Measurements from ENCODE around the gene KIFC1. TPM values are rescaled to one million over a fixed set of nuclear protein-coding genes. Genes with fewer than 3 reads are reported as not detected.

The KIFC1 gene
- total RNA-seq, 1 donor from 2014 or later: 0.49 TPM

DNA sequence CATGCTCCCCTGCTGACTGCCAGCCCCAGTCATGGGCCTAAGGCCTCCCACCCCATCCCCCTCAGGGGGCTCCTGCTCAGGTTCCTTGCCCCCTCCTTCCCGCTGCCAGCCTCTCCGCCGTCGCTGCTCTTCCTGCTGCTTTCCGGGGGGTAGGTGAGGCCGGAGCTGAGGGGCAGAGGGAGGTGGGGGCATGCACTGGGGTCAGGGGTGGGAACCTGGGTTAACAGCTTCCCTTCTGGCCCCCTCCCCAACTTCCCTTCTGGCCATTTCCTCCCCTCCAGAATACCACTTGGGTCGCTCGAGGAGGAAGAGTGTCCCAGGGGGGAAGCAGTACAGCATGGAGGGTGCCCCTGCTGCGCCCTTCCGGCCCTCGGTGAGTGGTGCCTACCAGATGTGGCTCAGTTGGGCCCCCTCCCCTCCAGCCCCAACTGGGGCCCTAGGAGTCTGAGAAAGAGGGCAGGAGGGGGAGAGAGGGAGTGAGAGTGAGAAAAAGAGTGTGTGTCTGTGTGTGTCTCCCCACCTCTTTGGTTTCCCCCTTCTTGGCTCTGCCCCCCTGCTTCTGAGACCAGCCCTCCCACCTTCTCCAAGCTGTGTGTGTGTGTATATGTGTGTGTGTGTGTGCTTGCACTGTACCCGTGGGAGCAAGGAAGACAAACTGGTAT, 40.4 kb downstream of the KIFC1 start:
- Histone ChIP-seq H3K9me3 (replicated peaks) (no peaks in the 10 kb centered on the region), H3K27me3 (ENCODE audit: low read depth) (no peaks in the 10 kb centered on the region), H3K36me3 (peaks cover 21% of the 10 kb centered on the region), H3K4me3 (no peak overlapping the region), H3K27ac (replicated peaks) (no peak overlapping the region), H3K4me1 (peaks cover 65% of the 10 kb centered on the region)
- DNase-seq: no peak
- intact Hi-C loops (cut with micrococcal nuclease): no loop called here
- TF ChIP-seq CTCF (IDR thresholded peaks at IDR 0.05; ENCODE audit: borderline replicate concordance): no peak

GRCh38 chr6:33432546-33432945, 40.9 kb downstream of the KIFC1 start:
- H3K36me3 ChIP-seq: peaks cover 26% of the 10 kb centered on the region
- peak overlapping the region; percentile 24 for H3K27ac ChIP-seq (replicated peaks)
- intact Hi-C loops (cut with micrococcal nuclease): no loop called here
- H3K27me3 ChIP-seq (ENCODE audit: low read depth): no peaks in the 10 kb centered on the region
- no peak for TF ChIP-seq CTCF (IDR thresholded peaks at IDR 0.05; ENCODE audit: borderline replicate concordance)
- H3K4me1 ChIP-seq: peaks cover 60% of the 10 kb centered on the region
- H3K4me3 ChIP-seq: no peak overlapping the region
- no peak for DNase-seq
- no peaks in the 10 kb centered on the region for H3K9me3 ChIP-seq (replicated peaks)

- no peak overlapping the region for H3K4me3 ChIP-seq
- intact Hi-C loops (cut with micrococcal nuclease): no loop called here
- H3K4me1 ChIP-seq: peaks cover 59% of the 10 kb centered on the region
- TF ChIP-seq CTCF (IDR thresholded peaks at IDR 0.05; ENCODE audit: borderline replicate concordance): no peak
- peak overlapping the region; percentile 24 for H3K27ac ChIP-seq (replicated peaks)
- no peaks in the 10 kb centered on the region for H3K9me3 ChIP-seq (replicated peaks)
- peaks cover 31% of the 10 kb centered on the region for H3K36me3 ChIP-seq
- DNase-seq: no peak
- H3K27me3 ChIP-seq (ENCODE audit: low read depth): no peaks in the 10 kb centered on the region
These were observed 41.4 kb downstream of the KIFC1 start for GRCh38 chr6:33433001-33433543.

DNA sequence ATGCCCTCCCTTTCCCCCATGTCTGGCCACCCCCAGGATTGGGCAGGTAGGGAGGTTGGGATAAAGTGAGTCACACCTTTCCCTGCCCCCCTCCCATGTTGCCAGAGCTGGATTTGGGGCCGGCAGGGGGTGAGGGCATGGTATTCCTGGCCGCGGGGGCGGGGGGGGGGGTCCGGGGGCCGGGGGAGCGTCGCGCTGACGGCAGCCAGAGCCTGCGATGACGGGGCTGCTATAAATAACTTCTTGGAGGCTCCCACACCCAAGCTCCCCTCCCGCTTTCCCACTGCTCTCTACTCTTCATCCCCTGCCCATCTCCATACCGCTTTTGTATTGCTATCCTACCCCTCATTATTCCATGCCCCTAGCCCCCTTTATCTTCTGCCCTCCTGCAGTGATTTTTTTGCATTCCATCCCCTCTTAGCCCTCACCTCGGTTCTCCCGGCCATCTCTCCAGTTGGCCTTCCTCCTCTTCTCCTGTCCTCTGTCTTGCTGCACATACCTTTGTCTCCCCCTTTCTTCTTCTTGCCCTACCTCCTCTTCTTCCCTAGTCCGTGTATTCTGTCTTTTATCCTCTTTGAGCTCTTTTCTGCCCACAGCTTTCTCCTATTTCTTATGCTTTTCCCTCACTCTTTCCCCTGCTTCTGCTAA, 42.0 kb downstream of the KIFC1 start:
- DNase-seq: no peak
- H3K27me3 ChIP-seq (ENCODE audit: low read depth): no peaks in the 10 kb centered on the region
- peaks cover 35% of the 10 kb centered on the region for H3K36me3 ChIP-seq
- TF ChIP-seq CTCF (IDR thresholded peaks at IDR 0.05; ENCODE audit: borderline replicate concordance): no peak
- intact Hi-C loops (cut with micrococcal nuclease): no loop called here
- no peaks in the 10 kb centered on the region for H3K9me3 ChIP-seq (replicated peaks)
- H3K4me1 ChIP-seq: peaks cover 53% of the 10 kb centered on the region
- H3K4me3 ChIP-seq: peak overlapping the region; percentile 17
- H3K27ac ChIP-seq (replicated peaks): peak overlapping the region; percentile 24

DNA sequence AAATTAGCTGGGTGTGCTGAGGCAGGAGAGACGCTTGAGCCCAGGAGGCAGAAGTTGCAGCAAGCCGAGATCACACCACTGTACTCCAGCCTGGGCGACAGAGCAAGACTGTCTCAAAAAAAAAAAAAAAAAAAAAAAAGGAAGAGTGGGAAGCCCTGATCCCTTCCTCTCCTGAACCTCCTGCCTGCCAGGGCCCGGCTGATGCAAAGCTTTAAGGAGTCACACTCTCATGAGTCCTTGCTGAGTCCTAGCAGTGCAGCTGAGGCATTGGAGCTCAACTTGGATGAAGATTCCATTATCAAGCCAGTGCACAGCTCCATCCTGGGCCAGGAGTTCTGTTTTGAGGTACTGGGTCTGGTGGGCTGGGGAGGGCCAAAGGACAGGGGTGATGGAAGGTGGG, 43.3 kb downstream of the KIFC1 start:
- intact Hi-C loops (cut with micrococcal nuclease): no loop called here

More for the DNA sequence above, 43.3 kb downstream of the KIFC1 start:
- Histone ChIP-seq H3K9me3 (replicated peaks) (no peaks in the 10 kb centered on the region), H3K4me3 (no peak overlapping the region), H3K36me3 (peaks cover 35% of the 10 kb centered on the region), H3K27ac (replicated peaks) (no peak overlapping the region), H3K4me1 (peaks cover 40% of the 10 kb centered on the region), H3K27me3 (ENCODE audit: low read depth) (no peaks in the 10 kb centered on the region)
- DNase-seq: no peak
- TF ChIP-seq CTCF (IDR thresholded peaks at IDR 0.05; ENCODE audit: borderline replicate concordance): no peak

Data from left ventricle myocardium inferior (tissue), 1 donor.